GM12878 (cell line): Measurements from ENCODE around the gene WWOX. TPM values are rescaled to one million over a fixed set of nuclear protein-coding genes. Genes with fewer than 3 reads are reported as not detected.

Experiments used
- ATAC-seq: fragments of 200-7000 bp; cut with Tn5 transposase; 3 replicates; pipeline ENCODE4 v1.9.1; 2020; ENCODE audit warnings: mild to moderate bottlenecking, moderate library complexity
- BruUV-seq: library from RNA; stranded (reverse); fragments of 400-500 nt; replicated peaks from 2 replicates; lab custom pipeline; 2021; lab: Mats Ljungman, UMichigan
- CTCF ChIA-PET: fragments of 300-600 bp; sonication (Branson Sonifier 250); formaldehyde crosslinking; extraction: SDS; loops from one replicate; lab custom pipeline; 2021; ENCODE audit warnings: inconsistent platforms; lab: Yijun Ruan, JAX
- POLR2A ChIA-PET: fragments of 350-600 bp; formaldehyde crosslinking; extraction: SDS; loops from one replicate; lab custom pipeline; 2021; ENCODE audit warnings: inconsistent platforms; lab: Charles Lee
- RAD21 ChIA-PET: fragments of 300-600 bp; sonication (Branson Sonifier 250); formaldehyde crosslinking; loops from one replicate; lab custom pipeline; 2023; ENCODE audit warnings: antibody characterized with exemption; ENCODE audit not compliant: unreplicated experiment; lab: Charles Lee
- SMC1A ChIA-PET: fragments of 300-600 bp; sonication (Branson Sonifier 250); formaldehyde crosslinking; loops from one replicate; lab custom pipeline; 2023; ENCODE audit not compliant: unreplicated experiment, uncharacterized antibody; lab: Charles Lee
- DNase-seq: peaks from one replicate; pipeline ENCODE4 v3.0.0-alpha.2; 2011; ENCODE audit warnings: low read depth, low spot score
- FAIRE-seq: peaks from 3 replicates; lab custom pipeline; 2011; peaks lifted over from hg19 to GRCh38; lab: Jason Lieb, UNC
- H2AFZ ChIP-seq: 2 replicates; pipeline ENCODE4 v1.6.0; 2011; ENCODE audit warnings: low read depth, low read length, control low read depth; ENCODE audit not compliant: control insufficient read depth
- H3K27ac ChIP-seq: 2 replicates; pipeline ENCODE4 v1.5.1; 2011; ENCODE audit warnings: control low read depth; ENCODE audit not compliant: control insufficient read depth, insufficient read depth
- H3K27me3 ChIP-seq, 2 experiments: replicated peaks in 1 of 2; 2 replicates each; pipeline versions ENCODE4 v1.6.0 to v1.6.1; 2011; ENCODE audit warnings: low read length in 1 of 2; ENCODE audit not compliant: control insufficient read depth in 2 of 2, insufficient read depth in 2 of 2
- H3K36me3 ChIP-seq, 2 experiments: 2 replicates each; pipeline ENCODE4 v1.5.1; 2011; ENCODE audit warnings: low read length in 1 of 2; ENCODE audit not compliant: control insufficient read depth in 2 of 2, insufficient read depth in 2 of 2
- H3K4me1 ChIP-seq: 2 replicates; pipeline ENCODE4 v1.6.1; 2011; ENCODE audit warnings: mild to moderate bottlenecking, low read length, moderate library complexity, mixed read lengths; ENCODE audit not compliant: control insufficient read depth, insufficient read depth
- H3K4me2 ChIP-seq: 2 replicates; pipeline ENCODE4 v1.6.0; 2011; ENCODE audit warnings: control low read depth; ENCODE audit not compliant: control insufficient read depth, insufficient read depth
- H3K4me3 ChIP-seq: fragments of 200-600 bp; sonication (generic); 2 replicates; pipeline ENCODE4 v1.5.1; 2016
- H3K79me2 ChIP-seq: 2 replicates; pipeline ENCODE4 v1.6.0; 2011; ENCODE audit warnings: low read length; ENCODE audit not compliant: control insufficient read depth, insufficient read depth
- H3K9ac ChIP-seq: 2 replicates; pipeline ENCODE4 v1.8.0; 2011; ENCODE audit warnings: low read length, control low read depth, mixed read lengths; ENCODE audit not compliant: control insufficient read depth, insufficient read depth
- H3K9me3 ChIP-seq: replicated peaks from 3 replicates; pipeline ENCODE4 v1.5.1; 2011; ENCODE audit warnings: mild to moderate bottlenecking, low read length; ENCODE audit not compliant: control insufficient read depth, insufficient read depth
- H4K20me1 ChIP-seq: 2 replicates; pipeline ENCODE4 v1.6.0; 2011; ENCODE audit not compliant: control insufficient read depth, insufficient read depth
- CEBPZ ChIP-seq: fragments of 150-350 bp; IDR thresholded peaks from 2 replicates; pipeline ENCODE4 v1.6.1; 2016; ENCODE audit warnings: low read depth, low read length
- CHD1 ChIP-seq: IDR thresholded peaks from 2 replicates; pipeline ENCODE4 v1.6.1; 2012; ENCODE audit warnings: low read depth, low read length, improper control_type of control experiment
- GATAD2B ChIP-seq: fragments of 450-650 bp; conservative IDR thresholded peaks from 2 replicates; pipeline ENCODE4 v1.6.1; 2017; ENCODE audit warnings: low read depth, mild to moderate bottlenecking, moderate library complexity
- MXI1 ChIP-seq: fragments of 150-350 bp; IDR thresholded peaks from 2 replicates; pipeline ENCODE4 v1.6.1; 2011; ENCODE audit warnings: low read depth, mild to moderate bottlenecking, inconsistent platforms, low read length, improper control_type of control experiment
- MYB ChIP-seq: fragments of 150-350 bp; IDR thresholded peaks from 2 replicates; pipeline ENCODE4 v1.6.1; 2014; ENCODE audit warnings: mild to moderate bottlenecking, low read depth, low read length, borderline replicate concordance
- NFXL1 ChIP-seq: fragments of 450-650 bp; IDR thresholded peaks from 2 replicates; pipeline ENCODE4 v1.6.1; 2017; ENCODE audit warnings: antibody characterized with exemption, mild to moderate bottlenecking, borderline replicate concordance
- PAX5 ChIP-seq: IDR thresholded peaks from 2 replicates; pipeline ENCODE4 v1.6.1; 2011; ENCODE audit warnings: low read depth, low read length, borderline replicate concordance
- RAD51 ChIP-seq: fragments of 450-650 bp; IDR thresholded peaks from 2 replicates; pipeline ENCODE4 v1.6.1; 2016; ENCODE audit warnings: moderate library complexity, mild to moderate bottlenecking, inconsistent platforms
- RBBP5 ChIP-seq: fragments of 200-600 bp; sonication (generic); conservative IDR thresholded peaks from 2 replicates; pipeline ENCODE4 v1.6.1; 2016
- STAT1 ChIP-seq: fragments of 450-650 bp; conservative IDR thresholded peaks from 2 replicates; pipeline ENCODE4 v1.6.1; 2014; ENCODE audit warnings: antibody characterized with exemption, mild to moderate bottlenecking
- STAT3 ChIP-seq: IDR thresholded peaks from 2 replicates; pipeline ENCODE4 v1.6.1; 2011; ENCODE audit warnings: low read depth, low read length, improper control_type of control experiment
- TCF3 ChIP-seq: IDR thresholded peaks from 2 replicates; pipeline ENCODE4 v1.6.1; 2012; ENCODE audit warnings: low read depth, mild to moderate bottlenecking, low read length, borderline replicate concordance; ENCODE audit not compliant: insufficient read depth
- ZNF687 ChIP-seq: fragments of 450-650 bp; IDR thresholded peaks from 2 replicates; pipeline ENCODE4 v1.6.1; 2017; ENCODE audit warnings: mild to moderate bottlenecking, moderate library complexity
- WGBS: methylation state at CpG from one replicate; pipeline ENCODE4 v1.1.6; 2016; ENCODE audit warnings: low lambda C conversion rate; ENCODE audit not compliant: insufficient replicate concordance, insufficient coverage; ENCODE audit errors: missing lambda C conversion rate; 5-methylcytosine and 5-hydroxymethylcytosine counted together
- in situ Hi-C: fragments of 300-500 bp; cut with MboI; formaldehyde crosslinking; loops from 9 replicates; pipeline ENCODE4 v1.14.3; 2018; ENCODE audit warnings: mixed read lengths
- intact Hi-C: fragments of 100-400 bp; cut with micrococcal nuclease; formaldehyde crosslinking; loops from one replicate; pipeline ENCODE4 v1.14.2; 2022; ENCODE audit not compliant: unreplicated experiment
- polyA plus RNA-seq, 11 experiments: library from polyadenylated mRNA; depleted of rRNA in 4 of 11; unstranded in 6 of 11; stranded (reverse) in 5 of 11; fragments of >200 nt; fragmentation: Nextera tagmentation in 4 of 11; fragmentation: Illumina TruSeq in 1 of 11; extraction: Ambion mirVana in 4 of 11; extraction: Trizol in 1 of 11; gene quantifications; 1 replicate in 1 of 11; 2 replicates in 10 of 11; pipeline versions ENCODE4 v1.2.1 to v1.2.3, GENCODE V29; 2011 to 2016; ENCODE audit warnings: inconsistent platforms in 2 of 11, missing spikeins in 2 of 11, low read depth in 1 of 11
- total RNA-seq, 4 experiments: library from RNA; depleted of rRNA in 3 of 4; stranded (reverse); fragments of >200 nt in 3 of 4; fragmentation: Illumina TruSeq in 1 of 4; extraction: Trizol in 1 of 4; gene quantifications; 2 replicates each; pipeline versions ENCODE4 v1.2.1 to v1.2.3, GENCODE V29; 2013 to 2021
- TF ChIP-seq, protein P1 (sequence below): IDR thresholded peaks from 2 replicates; pipeline ENCODE4 v1.6.1; 2011; ENCODE audit warnings: low read depth, mild to moderate bottlenecking, low read length, moderate library complexity, borderline replicate concordance; ENCODE audit errors: extremely low read depth
- TF ChIP-seq, protein P2 (sequence below): fragments of 450-650 bp; IDR thresholded peaks from 2 replicates; pipeline ENCODE4 v1.6.1; 2018; ENCODE audit warnings: mild to moderate bottlenecking, low read depth, moderate library complexity; ENCODE audit not compliant: partially characterized antibody

Gene WWOX
- total and polyA plus RNA-seq, 10 of the 15 experiments (the other 5 are each of a cell fraction or from before 2014, with no cell fraction given) = 2.8 to 24.4 (median 17.8) TPM

DNA sequence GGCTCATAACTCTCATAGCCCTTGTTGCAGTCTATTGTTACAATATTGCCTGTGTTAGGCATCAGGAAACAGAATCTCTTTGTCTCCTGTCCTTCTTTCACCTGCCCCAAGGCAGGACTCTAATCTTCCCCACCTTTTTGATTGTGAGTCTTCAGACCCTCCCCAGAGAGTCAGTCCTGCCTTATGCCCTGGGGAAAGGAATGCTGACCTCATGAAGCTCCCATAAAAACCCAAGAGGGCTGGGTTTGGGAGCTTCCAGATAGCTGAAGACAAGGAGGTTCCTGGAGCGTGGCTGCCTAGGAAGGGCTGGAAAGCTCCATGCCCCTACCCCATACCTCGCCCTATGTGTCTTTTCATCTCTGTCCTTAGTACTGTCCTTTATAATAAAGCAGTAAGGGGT lies 688.8 kb downstream of the WWOX start:
- no peak for DNase-seq
- H2AFZ ChIP-seq = no peak overlapping the region
- in situ Hi-C loops = no loop called here
- no peaks in the 10 kb centered on the region; a peak in 1 of 4 replicates for H3K27me3 ChIP-seq
- BruUV-seq = no TSS peak
- ChIA-PET CTCF (no interaction called here), POLR2A (no interaction called here), RAD21 (no interaction called here), SMC1A (no interaction called here)
- no peaks in the 10 kb centered on the region for H3K4me1 ChIP-seq
- H3K27ac ChIP-seq = no peak overlapping the region
- H3K4me2 ChIP-seq = no peak overlapping the region
- WGBS = 68% methylated on average over 2 of the region's 2 CpGs
- intact Hi-C loops = no loop called here
- no peaks in the 10 kb centered on the region for H3K79me2 ChIP-seq
- ATAC-seq = no peak
- H3K9ac ChIP-seq = no peak overlapping the region
- no peak overlapping the region for H3K4me3 ChIP-seq
- no peaks in the 10 kb centered on the region for H3K36me3 ChIP-seq
- no peak for FAIRE-seq
- H3K9me3 ChIP-seq = no peaks in the 10 kb centered on the region
- no peaks in the 10 kb centered on the region for H4K20me1 ChIP-seq
- no peak for TF ChIP-seq ZNF687
- TF ChIP-seq, protein P1, sequence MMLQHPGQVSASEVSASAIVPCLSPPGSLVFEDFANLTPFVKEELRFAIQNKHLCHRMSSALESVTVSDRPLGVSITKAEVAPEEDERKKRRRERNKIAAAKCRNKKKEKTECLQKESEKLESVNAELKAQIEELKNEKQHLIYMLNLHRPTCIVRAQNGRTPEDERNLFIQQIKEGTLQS = no peak
- no peak for TF ChIP-seq MYB
- TF ChIP-seq, protein P2, sequence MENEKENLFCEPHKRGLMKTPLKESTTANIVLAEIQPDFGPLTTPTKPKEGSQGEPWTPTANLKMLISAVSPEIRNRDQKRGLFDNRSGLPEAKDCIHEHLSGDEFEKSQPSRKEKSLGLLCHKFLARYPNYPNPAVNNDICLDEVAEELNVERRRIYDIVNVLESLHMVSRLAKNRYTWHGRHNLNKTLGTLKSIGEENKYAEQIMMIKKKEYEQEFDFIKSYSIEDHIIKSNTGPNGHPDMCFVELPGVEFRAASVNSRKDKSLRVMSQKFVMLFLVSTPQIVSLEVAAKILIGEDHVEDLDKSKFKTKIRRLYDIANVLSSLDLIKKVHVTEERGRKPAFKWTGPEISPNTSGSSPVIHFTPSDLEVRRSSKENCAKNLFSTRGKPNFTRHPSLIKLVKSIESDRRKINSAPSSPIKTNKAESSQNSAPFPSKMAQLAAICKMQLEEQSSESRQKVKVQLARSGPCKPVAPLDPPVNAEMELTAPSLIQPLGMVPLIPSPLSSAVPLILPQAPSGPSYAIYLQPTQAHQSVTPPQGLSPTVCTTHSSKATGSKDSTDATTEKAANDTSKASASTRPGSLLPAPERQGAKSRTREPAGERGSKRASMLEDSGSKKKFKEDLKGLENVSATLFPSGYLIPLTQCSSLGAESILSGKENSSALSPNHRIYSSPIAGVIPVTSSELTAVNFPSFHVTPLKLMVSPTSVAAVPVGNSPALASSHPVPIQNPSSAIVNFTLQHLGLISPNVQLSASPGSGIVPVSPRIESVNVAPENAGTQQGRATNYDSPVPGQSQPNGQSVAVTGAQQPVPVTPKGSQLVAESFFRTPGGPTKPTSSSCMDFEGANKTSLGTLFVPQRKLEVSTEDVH = no peak
- TF ChIP-seq CEBPZ = no peak
- no peak for TF ChIP-seq STAT3
- no peak for TF ChIP-seq NFXL1
- no peak for TF ChIP-seq PAX5
- TF ChIP-seq TCF3 = no peak
- TF ChIP-seq STAT1 = no peak
- TF ChIP-seq MXI1 = no peak
- TF ChIP-seq GATAD2B = no peak
- no peak for TF ChIP-seq RBBP5
- no peak for TF ChIP-seq CHD1
- no peak for TF ChIP-seq RAD51
